ENCODE measurements around the gene CYB561D1.

GRCh38 chr1:109502364-109502851 lies 8.5 kb downstream of the CYB561D1 start:
- TF ChIP-seq CTCF (IDR thresholded peaks at IDR 0.05; ENCODE audit: borderline replicate concordance, extremely low read depth, low read length, poor library complexity, severe bottlenecking) (no peak), EZH2 (IDR thresholded peaks at IDR 0.05; ENCODE audit: borderline replicate concordance, low read depth, low read length, severe bottlenecking) (no peak)
